Sciatic nerve (tissue), 2 donors: ENCODE measurements around the gene SLC25A31. TPM values are rescaled to one million over a fixed set of nuclear protein-coding genes. Genes with fewer than 3 reads are reported as not detected.

Experiments
- ATAC-seq: fragments of 200-7000 bp; cut with Tn5 transposase; one replicate; pipeline ENCODE4 v1.9.1; 2020; ENCODE audit warnings: mild to moderate bottlenecking, moderate library complexity
- DNase-seq: peaks from one replicate; pipeline ENCODE4 v3.0.0-alpha.2; 2020; ENCODE audit warnings: low spot score
- intact Hi-C: fragments of 100-400 bp; cut with DNase I; formaldehyde crosslinking; loops from one replicate; pipeline ENCODE4 v1.14.2; 2022
- total RNA-seq: library from RNA; stranded (reverse); fragmentation: NEBNext Ultra II Directional; extraction: Animal tissue kit (Norgen Biotek cat#: 25700); gene quantifications from one replicate; pipeline ENCODE4 v1.2.1, GENCODE V29; 2021
- donor health status: DM: no; HTN: no; CAD: no.
- donor health status: DM: no; HTN: no; CAD: no.

SLC25A31 gene
- total RNA-seq, 1 donor from 2014 or later = not detected

DNA sequence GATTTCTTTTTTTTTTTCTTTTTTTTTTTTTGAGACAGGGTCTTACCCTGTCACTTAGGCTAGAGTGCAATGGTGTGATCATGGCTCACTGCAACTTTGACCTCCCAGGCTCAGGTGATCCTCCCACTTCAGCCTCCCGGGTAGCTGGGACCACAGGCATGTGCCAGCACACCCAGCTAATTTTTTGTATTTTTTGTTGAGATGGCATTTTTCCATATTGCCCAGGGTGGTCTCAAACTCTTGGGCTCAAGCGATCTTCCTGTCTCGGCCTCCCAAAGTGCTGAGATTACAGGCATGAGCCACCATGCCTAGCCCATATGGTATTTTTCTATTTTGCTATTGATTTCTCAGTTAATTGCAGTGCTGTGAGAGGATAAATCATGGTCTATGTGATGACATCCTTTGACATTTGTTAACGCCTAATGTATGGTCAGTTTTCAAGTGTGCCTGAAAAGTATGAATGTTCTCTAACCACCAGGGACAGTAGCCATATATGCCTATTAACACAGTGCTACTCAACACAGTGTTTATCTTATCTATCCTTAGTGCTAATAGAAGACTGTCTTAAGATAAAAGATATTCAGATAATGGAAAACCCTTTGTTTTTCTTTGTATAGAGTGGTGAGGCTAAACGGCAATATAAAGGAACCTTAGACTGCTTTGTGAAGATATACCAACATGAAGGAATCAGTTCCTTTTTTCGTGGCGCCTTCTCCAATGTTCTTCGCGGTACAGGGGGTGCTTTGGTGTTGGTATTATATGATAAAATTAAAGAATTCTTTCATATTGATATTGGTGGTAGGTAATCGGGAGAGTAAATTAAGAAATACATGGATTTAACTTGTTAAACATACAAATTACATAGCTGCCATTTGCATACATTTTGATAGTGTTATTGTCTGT, 42.8 kb downstream of the SLC25A31 start:
- no peak for DNase-seq
- intact Hi-C loops = no loop called here
- no peak for ATAC-seq

- no peak for ATAC-seq
- DNase-seq = no peak
- intact Hi-C loops = no loop called here
These were observed 45.6 kb downstream of the SLC25A31 start for GRCh38 chr4:127775843-127776242.

- intact Hi-C loops = no loop called here
- DNase-seq (no peak), ATAC-seq (no peak)
These were observed 46.4 kb downstream of the SLC25A31 start for GRCh38 chr4:127776620-127777019.

- no peak for ATAC-seq
- intact Hi-C loops = no loop called here
- DNase-seq = no peak
These were observed 47.3 kb downstream of the SLC25A31 start for GRCh38 chr4:127777487-127777886.

DNA sequence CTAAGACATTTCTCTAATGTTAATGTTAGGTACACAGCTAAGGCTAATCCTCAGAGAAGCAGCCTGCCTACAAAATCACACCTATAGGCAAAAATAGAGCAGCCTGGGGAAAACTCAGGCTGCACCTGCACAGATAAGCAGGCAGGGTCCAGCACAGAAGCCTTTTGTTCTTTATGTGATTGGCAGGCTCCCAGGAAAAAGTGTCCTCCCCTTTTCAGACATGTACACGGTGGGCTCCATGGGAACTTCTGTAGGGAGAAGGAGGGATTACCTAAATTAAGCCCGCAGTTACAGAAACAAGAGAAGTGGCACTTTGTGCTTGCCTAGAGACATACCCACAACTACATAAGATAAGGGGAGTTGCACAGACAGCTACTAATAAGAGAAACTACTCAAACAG, 47.9 kb downstream of the SLC25A31 start:
- intact Hi-C loops = no loop called here
- no peak for ATAC-seq
- no peak for DNase-seq

DNA sequence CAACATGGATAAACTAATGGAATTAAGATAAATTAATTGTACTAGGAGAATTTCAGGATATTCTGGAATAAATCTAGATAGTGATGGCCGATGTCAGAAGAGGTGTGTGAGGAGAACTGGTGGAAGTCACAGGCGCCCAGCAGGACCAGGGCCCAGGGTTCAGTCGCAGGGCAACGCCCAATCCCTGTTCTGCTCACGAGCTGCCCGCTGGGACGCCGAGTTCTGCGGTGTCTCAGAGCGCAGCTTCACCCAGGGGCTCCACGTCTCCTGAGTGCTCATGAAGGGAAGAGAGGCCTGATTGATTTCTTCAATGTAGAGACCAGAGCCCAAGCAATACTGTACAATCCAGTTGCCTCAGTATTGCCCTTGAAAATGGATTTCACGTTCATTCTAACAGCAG, 50.4 kb downstream of the SLC25A31 start:
- no peak for ATAC-seq

DNA sequence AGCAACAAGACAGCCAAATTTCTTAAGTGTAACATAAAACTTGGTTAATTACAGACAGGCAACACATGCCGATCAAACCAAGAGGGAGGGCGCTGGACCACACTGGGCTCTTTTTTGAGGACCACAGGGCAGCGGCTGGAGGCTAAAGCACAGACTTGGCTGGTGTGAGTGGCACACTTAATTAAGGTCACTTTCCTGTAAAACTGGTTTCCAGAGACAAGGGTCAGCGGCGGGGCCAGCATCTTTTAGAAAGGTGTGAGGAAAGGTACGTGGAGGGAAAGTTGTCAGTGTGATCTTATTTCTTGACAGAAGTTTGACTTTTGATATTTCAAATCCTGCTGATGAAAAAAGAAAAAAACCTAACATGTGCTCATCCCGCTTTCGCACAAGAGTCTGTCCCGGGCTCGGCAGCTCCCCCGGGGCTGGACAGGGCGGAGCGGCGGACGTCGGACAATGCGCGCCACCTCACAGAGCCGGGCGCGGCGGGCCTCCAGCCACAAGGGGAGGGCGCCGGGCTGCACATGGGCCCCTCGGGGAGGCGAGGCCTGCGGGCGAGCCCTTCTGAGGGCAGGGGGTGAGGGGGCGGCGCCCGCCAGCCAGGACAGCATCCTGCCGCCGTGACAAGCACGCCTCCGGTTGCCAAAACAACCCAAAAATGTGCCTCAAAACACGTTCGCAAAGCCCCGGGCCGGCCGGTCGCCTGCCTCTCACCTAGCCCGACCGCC, 51.3 kb downstream of the SLC25A31 start:
- DNase-seq = peak; percentile 56
- intact Hi-C loops = no loop called here
- peak; percentile 76 for ATAC-seq

More for the DNA sequence above, 50.4 kb downstream of the SLC25A31 start:
- DNase-seq = no peak
- intact Hi-C loops = no loop called here

DNA sequence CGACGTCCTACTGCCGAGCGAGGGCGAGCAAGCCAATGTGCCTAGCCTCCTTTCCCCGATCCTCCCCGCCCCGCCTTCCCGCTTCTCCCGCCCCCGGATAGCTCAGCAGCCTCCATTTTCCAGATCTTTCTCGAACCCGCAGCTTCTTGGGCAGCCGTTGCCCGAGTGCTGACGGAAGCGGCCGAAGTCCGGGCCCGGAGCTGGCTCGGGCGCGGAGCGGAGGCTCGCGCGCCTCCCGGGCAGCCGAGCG, 51.8 kb downstream of the SLC25A31 start:
- ATAC-seq (no peak), DNase-seq (peak; percentile 93)
- intact Hi-C loops = no loop called here

GRCh38 chr4:127782275-127783025, 52.2 kb downstream of the SLC25A31 start, which contains the start of gene HSPA4L:
Gene HSPA4L, plus strand, starts transcription at chr4:127782322. Its CDS starts 229 bp downstream, at chr4:127782551.
- DNase-seq = peak; percentile 80
- intact Hi-C loops = no loop called here
- ATAC-seq = peak; percentile 96

GRCh38 chr4:127783026-127783769, 53.0 kb downstream of the SLC25A31 start:
- intact Hi-C loops = no loop called here
- DNase-seq (peak; percentile 87), ATAC-seq (peak; percentile 80)

DNA sequence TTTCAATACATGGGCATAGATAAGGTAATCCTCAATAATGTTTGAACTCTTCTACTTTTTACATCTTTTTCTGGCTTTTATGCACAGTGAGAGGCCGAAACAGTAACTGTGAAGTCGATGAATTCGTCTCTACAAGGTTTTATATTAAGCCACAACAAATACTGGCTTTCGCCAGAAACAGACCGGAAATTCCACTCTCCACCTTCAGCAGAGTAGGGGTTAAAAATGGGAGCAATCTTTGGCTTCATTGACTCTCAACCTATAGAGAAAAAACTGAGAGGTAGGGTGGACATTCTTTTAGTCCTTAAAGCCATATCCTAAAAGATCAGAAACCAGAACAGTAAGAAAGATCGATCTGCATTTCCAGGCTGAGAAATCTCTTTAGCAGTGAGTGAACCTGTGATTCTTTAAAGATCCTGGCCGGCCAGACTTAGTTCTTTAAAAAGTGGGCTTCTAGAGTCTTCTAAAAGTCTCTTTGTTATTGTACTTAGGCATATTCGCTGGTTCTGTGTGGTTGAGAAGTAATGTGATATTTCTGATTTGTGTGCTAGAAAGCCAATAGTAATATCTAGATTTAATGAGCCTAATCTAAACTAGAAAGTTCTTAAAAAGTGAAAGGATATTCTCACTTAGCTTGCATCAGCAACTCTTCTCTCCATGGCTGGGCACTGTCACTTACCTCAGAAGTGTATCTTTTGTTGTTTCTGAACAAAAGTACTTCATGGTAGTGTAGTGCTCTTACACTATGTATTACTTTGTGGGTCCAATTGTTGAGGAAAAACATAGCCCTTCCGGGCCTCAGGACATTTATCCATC, 54.0 kb downstream of the SLC25A31 start:
- intact Hi-C loops = no loop called here
- ATAC-seq = no peak
- DNase-seq = no peak

GRCh38 chr4:127788517-127788916, 58.3 kb downstream of the SLC25A31 start:
- ATAC-seq = no peak
- no peak for DNase-seq
- intact Hi-C loops = no loop called here

DNA sequence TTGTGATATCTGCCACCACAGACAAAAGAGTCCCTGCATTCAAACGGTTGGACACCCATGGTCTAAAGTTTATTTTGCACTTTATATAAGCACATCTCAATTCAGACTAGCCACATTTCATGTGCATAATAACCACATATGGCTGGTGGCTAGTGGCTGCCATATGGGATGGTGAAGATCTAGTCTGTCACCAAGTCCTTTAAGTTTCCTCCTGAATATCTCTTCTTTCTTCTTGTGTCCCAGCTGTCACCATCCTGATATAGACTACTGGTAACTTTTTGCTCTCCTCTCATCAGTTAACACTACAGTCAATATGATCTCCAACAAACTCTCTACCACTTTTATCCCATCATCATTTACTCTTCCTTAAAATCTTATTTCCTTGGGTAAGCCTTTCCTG, 61.2 kb downstream of the SLC25A31 start:
- DNase-seq (no peak), ATAC-seq (no peak)
- intact Hi-C loops = no loop called here

DNA sequence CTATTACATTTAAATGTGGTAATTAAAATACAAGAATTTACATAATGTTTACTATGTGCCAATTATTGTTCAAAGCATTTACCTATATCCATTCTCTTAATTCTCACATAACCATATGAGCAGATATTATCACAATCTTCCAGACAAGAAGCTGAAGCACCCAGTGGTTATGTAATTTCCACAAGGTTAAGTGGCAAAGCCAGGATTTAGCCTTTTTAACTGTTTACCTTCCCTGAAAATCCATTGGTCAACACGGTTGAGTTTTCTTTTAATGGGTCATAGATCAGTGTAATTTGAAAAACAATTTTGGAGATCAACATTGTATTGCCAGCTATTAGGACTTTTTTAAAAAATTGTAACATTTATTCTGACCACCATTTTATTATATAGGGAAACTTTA, 63.3 kb downstream of the SLC25A31 start:
- ATAC-seq = no peak
- no peak for DNase-seq
- intact Hi-C loops = no loop called here

DNA sequence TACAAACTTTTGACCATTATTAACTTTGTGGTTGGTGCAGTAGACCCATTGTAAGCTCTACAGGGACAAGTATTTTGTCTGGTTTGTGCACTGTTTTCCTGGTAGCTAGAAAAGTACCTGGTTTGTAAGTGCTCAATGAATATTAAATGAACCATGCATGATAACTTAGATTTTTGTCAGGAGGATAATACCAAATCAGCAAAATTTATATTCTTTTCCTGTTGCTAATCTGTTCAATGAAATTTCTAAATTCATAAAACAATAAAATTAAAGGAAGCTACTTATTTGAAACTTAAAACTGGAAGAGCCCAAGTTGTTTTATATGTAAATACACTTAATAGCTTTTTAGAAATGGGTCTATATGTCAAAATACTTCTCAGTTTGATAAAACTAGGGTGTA, 69.5 kb downstream of the SLC25A31 start:
- ATAC-seq (no peak), DNase-seq (no peak)
- intact Hi-C loops = no loop called here

DNA sequence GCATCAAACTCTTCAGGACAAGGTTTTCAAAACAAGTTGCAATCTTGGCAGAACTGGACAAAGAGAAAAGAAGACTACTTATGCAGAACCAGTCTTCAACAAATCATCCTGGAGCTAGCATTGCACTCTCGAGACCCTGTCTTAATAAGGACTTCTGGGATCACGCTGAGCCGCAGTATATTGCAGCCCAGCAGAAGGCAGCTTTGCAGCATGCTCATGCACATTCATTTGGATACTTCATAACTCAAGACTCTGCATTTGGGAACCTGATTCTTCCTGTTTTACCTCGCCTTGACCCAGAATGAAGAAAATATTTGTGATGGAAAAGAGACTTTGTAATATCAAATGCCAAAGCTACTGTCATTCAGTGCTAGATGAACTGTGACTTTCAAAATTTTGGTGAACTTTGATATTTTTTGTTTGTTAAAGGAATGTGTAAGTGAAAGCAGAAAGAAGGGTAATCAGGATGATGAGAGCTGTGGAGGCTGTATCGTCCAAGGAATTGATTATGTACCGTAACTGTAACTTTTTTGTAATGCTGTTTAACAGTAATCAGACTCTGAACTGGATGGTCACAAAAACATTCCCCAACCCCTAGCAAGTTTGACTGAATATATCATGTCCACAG, 79.1 kb downstream of the SLC25A31 start:
- DNase-seq (no peak), ATAC-seq (no peak)
- intact Hi-C loops = no loop called here

DNA sequence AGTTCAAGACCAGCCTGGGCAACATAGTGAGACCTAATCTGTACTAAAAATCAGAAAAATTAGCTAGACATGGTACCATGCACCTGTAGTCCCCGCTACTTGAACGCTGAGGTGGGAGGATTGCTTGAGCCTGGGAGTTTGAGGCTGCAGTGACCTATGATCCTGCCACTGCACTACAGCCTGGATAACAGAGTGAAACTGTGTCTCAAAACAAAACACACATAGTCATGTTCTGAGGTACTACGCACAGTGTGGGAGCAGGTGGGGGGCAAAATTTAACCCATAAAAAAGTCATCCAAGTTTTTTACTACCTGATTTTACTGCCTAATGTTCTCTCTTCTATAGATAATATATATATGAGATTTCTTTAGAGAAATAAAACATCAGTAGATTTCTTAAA, 80.4 kb downstream of the SLC25A31 start:
- no peak for ATAC-seq
- intact Hi-C loops = no loop called here

DNA sequence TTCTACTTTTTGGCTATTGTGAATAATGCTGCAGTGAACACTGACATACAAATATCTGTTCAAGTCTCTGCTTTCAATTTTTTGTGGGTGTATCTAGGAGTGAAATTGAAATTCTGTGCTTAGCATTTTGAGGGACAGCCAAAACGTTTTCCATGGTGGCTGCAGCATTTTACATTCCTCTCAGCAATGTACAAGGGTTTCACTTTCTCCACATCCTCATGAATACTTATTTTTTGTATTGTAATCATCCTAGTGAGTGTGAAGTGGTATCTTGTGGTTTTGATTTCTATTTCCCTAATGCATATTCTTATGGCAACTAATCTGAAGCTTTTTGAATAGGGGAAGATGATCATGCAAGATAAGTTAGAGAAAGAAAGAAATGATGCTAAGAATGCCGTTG, 92.2 kb downstream of the SLC25A31 start:
- no peak for DNase-seq
- intact Hi-C loops = no loop called here
- no peak for ATAC-seq

More for the DNA sequence above, 80.4 kb downstream of the SLC25A31 start:
- DNase-seq = no peak
